H1 (cell line): ENCODE results near the gene RGPD3. TPM values are rescaled to one million over a fixed set of nuclear protein-coding genes. Genes with fewer than 3 reads are reported as not detected.

Experiments
- CTCF ChIA-PET: fragments of 300-600 bp; sonication (Branson Sonifier 250); formaldehyde crosslinking; loops from one replicate; lab custom pipeline; 2021; ENCODE audit not compliant: partially characterized antibody; lab: Charles Lee
- POLR2A ChIA-PET: fragments of 300-600 bp; sonication (Branson Sonifier 250); formaldehyde crosslinking; loops from one replicate; lab custom pipeline; 2021; ENCODE audit warnings: inconsistent platforms; ENCODE audit not compliant: partially characterized antibody; lab: Charles Lee
- DNase-seq, 2 experiments: peaks; one replicate each; pipeline versions ENCODE4 v3.0.0 to v3.0.0-alpha.2; 2010 to 2022; ENCODE audit warnings: low spot score in 2 of 2, low read depth in 1 of 2, mixed read lengths in 1 of 2
- FAIRE-seq: peaks from 2 replicates; lab custom pipeline; 2011; peaks lifted over from hg19 to GRCh38; lab: Jason Lieb, UNC
- H2AFZ ChIP-seq: 2 replicates; pipeline ENCODE4 v1.8.1; 2012; ENCODE audit warnings: low read length, inconsistent platforms
- H2AK5ac ChIP-seq: 2 replicates; pipeline ENCODE4 v1.6.1; 2013; ENCODE audit warnings: low read depth, low read length
- H2BK120ac ChIP-seq: replicated peaks from 2 replicates; pipeline ENCODE3; 2013; ENCODE audit warnings: low read depth, low read length, inconsistent platforms
- H2BK12ac ChIP-seq: 2 replicates; pipeline ENCODE4 v1.6.1; 2013; ENCODE audit warnings: low read depth, low read length
- H2BK15ac ChIP-seq: 2 replicates; pipeline ENCODE4 v1.6.1; 2013; ENCODE audit warnings: low read length
- H2BK20ac ChIP-seq: 2 replicates; pipeline ENCODE4 v1.6.1; 2013; ENCODE audit warnings: low read length
- H2BK5ac ChIP-seq: 2 replicates; pipeline ENCODE4 v1.6.1; 2013; ENCODE audit warnings: low read depth, low read length
- H3K14ac ChIP-seq: 2 replicates; pipeline ENCODE4 v1.6.1; 2013; ENCODE audit warnings: inconsistent platforms; ENCODE audit not compliant: insufficient read length
- H3K18ac ChIP-seq: 2 replicates; pipeline ENCODE4 v1.6.1; 2013; ENCODE audit warnings: low read length; ENCODE audit errors: extremely low read depth
- H3K23ac ChIP-seq: 2 replicates; pipeline ENCODE4 v1.6.1; 2013; ENCODE audit warnings: inconsistent platforms; ENCODE audit not compliant: insufficient read length
- H3K23me2 ChIP-seq: 2 replicates; pipeline ENCODE4 v1.6.1; 2013; ENCODE audit warnings: low read depth, low read length
- H3K27ac ChIP-seq: 2 replicates; pipeline ENCODE4 v1.6.1; 2011; ENCODE audit warnings: low read depth, low read length, inconsistent platforms
- H3K27me3 ChIP-seq, 4 experiments: replicated peaks in 1 of 4; 1 replicate in 1 of 4; 2 replicates in 3 of 4; pipeline versions ENCODE4 v1.6.1 to v1.8.1; 2011 to 2013; ENCODE audit warnings: low read length in 3 of 4, mild to moderate bottlenecking in 3 of 4, inconsistent platforms in 2 of 4, mixed read lengths in 2 of 4, moderate library complexity in 1 of 4; ENCODE audit not compliant: control insufficient read depth in 3 of 4, insufficient read depth in 3 of 4; ENCODE audit errors: extremely low read depth in 1 of 4
- H3K36me3 ChIP-seq, 4 experiments: 2 replicates each; pipeline versions ENCODE4 v1.6.1 to v1.8.1; 2011 to 2013; ENCODE audit warnings: mild to moderate bottlenecking in 4 of 4, low read length in 3 of 4, moderate library complexity in 2 of 4, control low read depth in 1 of 4, inconsistent platforms in 1 of 4; ENCODE audit not compliant: insufficient read depth in 4 of 4, control insufficient read depth in 2 of 4
- H3K4ac ChIP-seq: replicated peaks from 2 replicates; pipeline ENCODE3; 2013; ENCODE audit warnings: low read length, low read depth, mixed read lengths, inconsistent platforms; ENCODE audit not compliant: insufficient read length
- H3K4me1 ChIP-seq, 4 experiments: replicated peaks in 1 of 4; 1 replicate in 1 of 4; 2 replicates in 3 of 4; pipeline versions ENCODE4 v1.6.1 to v1.8.1; 2011 to 2013; ENCODE audit warnings: low read length in 3 of 4, inconsistent platforms in 2 of 4, mixed read lengths in 1 of 4; ENCODE audit not compliant: insufficient read depth in 4 of 4, control insufficient read depth in 3 of 4
- H3K4me2 ChIP-seq, 2 experiments: 2 replicates each; pipeline versions ENCODE4 v1.6.1 to v1.8.1; 2011 to 2013; ENCODE audit warnings: low read depth in 2 of 2, low read length in 2 of 2, control low read depth in 1 of 2, inconsistent platforms in 1 of 2, mild to moderate bottlenecking in 1 of 2; ENCODE audit not compliant: insufficient read depth in 1 of 2
- H3K4me3 ChIP-seq, 4 experiments: fragments of 200-600, 300-600 bp in 1 of 4; sonication (generic), shearing (Covaris generic), sonication (Bioruptor Twin) in 1 of 4; 2 replicates each; pipeline versions ENCODE4 v1.5.1 to v1.8.1; 2011 to 2016; ENCODE audit warnings: low read length in 4 of 4, low read depth in 3 of 4, control low read depth in 2 of 4, inconsistent platforms in 2 of 4, mild to moderate bottlenecking in 2 of 4, mixed read lengths in 1 of 4, moderate library complexity in 1 of 4; ENCODE audit not compliant: insufficient read depth in 2 of 4; ENCODE audit errors: extremely low read depth in 1 of 4
- H3K56ac ChIP-seq: replicated peaks from 2 replicates; pipeline ENCODE3; 2013; ENCODE audit warnings: low read depth, mild to moderate bottlenecking, mixed read lengths, low read length, inconsistent platforms; ENCODE audit not compliant: insufficient read length
- H3K79me1 ChIP-seq: 2 replicates; pipeline ENCODE4 v1.6.1; 2013; ENCODE audit warnings: low read depth, low read length, control low read depth
- H3K79me2 ChIP-seq, 2 experiments: 2 replicates each; pipeline versions ENCODE4 v1.6.1 to v1.8.1; 2012 to 2013; ENCODE audit warnings: low read length in 2 of 2, mild to moderate bottlenecking in 2 of 2, inconsistent platforms in 1 of 2; ENCODE audit not compliant: insufficient read depth in 2 of 2, control insufficient read depth in 1 of 2
- H3K9ac ChIP-seq, 4 experiments: replicated peaks in 1 of 4; 1 replicate in 1 of 4; 2 replicates in 3 of 4; pipeline versions ENCODE4 v1.6.1 to v1.8.1; 2011 to 2013; ENCODE audit warnings: low read depth in 3 of 4, low read length in 3 of 4, control low read depth in 2 of 4, mild to moderate bottlenecking in 2 of 4, moderate library complexity in 2 of 4, inconsistent platforms in 1 of 4; ENCODE audit errors: extremely low read depth in 1 of 4
- H3K9me3 ChIP-seq, 2 experiments: 2 replicates each; pipeline versions ENCODE4 v1.6.1 to v1.8.1; 2012 to 2013; ENCODE audit warnings: mild to moderate bottlenecking in 2 of 2, moderate library complexity in 2 of 2, control low read depth in 1 of 2, inconsistent platforms in 1 of 2, low read depth in 1 of 2, low read length in 1 of 2, mixed read lengths in 1 of 2; ENCODE audit not compliant: insufficient read depth in 2 of 2
- H4K20me1 ChIP-seq, 2 experiments: replicated peaks in 1 of 2; 2 replicates each; pipeline versions ENCODE3 to v1.8.1; 2011 to 2013; ENCODE audit warnings: inconsistent platforms in 2 of 2, low read length in 2 of 2, mild to moderate bottlenecking in 1 of 2; ENCODE audit not compliant: insufficient read depth in 2 of 2, control insufficient read depth in 1 of 2
- H4K5ac ChIP-seq: 2 replicates; pipeline ENCODE4 v1.6.1; 2013; ENCODE audit warnings: low read length, low read depth, mixed read lengths, inconsistent platforms; ENCODE audit not compliant: insufficient read length
- H4K8ac ChIP-seq: 2 replicates; pipeline ENCODE4 v1.8.0; 2013; ENCODE audit warnings: mild to moderate bottlenecking, moderate library complexity, low read length, inconsistent platforms; ENCODE audit not compliant: insufficient read depth; ENCODE audit errors: extremely low read depth
- H4K91ac ChIP-seq: replicated peaks from 2 replicates; pipeline ENCODE3; 2013; ENCODE audit warnings: low read length, mixed read lengths, inconsistent platforms; ENCODE audit not compliant: insufficient read length
- BACH1 ChIP-seq: IDR thresholded peaks from 2 replicates; pipeline ENCODE4 v1.6.1; 2012; ENCODE audit warnings: low read length, improper control_type of control experiment
- BRCA1 ChIP-seq: IDR thresholded peaks from 2 replicates; pipeline ENCODE4 v1.6.1; 2012; ENCODE audit warnings: low read depth, low read length, improper control_type of control experiment
- CEBPB ChIP-seq: IDR thresholded peaks from 2 replicates; pipeline ENCODE4 v1.6.1; 2012; ENCODE audit warnings: low read depth, low read length
- CHD2 ChIP-seq: IDR thresholded peaks from 2 replicates; pipeline ENCODE4 v1.6.1; 2012; ENCODE audit warnings: low read length, improper control_type of control experiment
- CREB1 ChIP-seq: IDR thresholded peaks from 2 replicates; pipeline ENCODE4 v1.6.1; 2012; ENCODE audit warnings: inconsistent platforms
- CTBP2 ChIP-seq: IDR thresholded peaks from 2 replicates; pipeline ENCODE4 v1.7.0; 2011; ENCODE audit warnings: borderline replicate concordance, mild to moderate bottlenecking, moderate library complexity, mixed read lengths, low read length; ENCODE audit not compliant: insufficient read depth, insufficient read length
- EGR1 ChIP-seq: IDR thresholded peaks from 2 replicates; pipeline ENCODE4 v1.6.1; 2011; ENCODE audit warnings: low read depth, low read length, borderline replicate concordance
- FOSL1 ChIP-seq: IDR thresholded peaks from 2 replicates; pipeline ENCODE4 v1.6.1; 2011; ENCODE audit warnings: mild to moderate bottlenecking, low read depth, low read length, moderate library complexity; ENCODE audit not compliant: insufficient read depth
- HDAC6 ChIP-seq: IDR thresholded peaks from one replicate; pipeline ENCODE4 v1.7.1; 2012; ENCODE audit warnings: low read depth, mild to moderate bottlenecking, inconsistent platforms, low read length, moderate library complexity
- KDM4A ChIP-seq: IDR thresholded peaks from one replicate; pipeline ENCODE4 v1.7.1; 2012; ENCODE audit warnings: low read depth, mild to moderate bottlenecking, moderate library complexity, low read length, inconsistent platforms; ENCODE audit not compliant: severe bottlenecking
- SP4 ChIP-seq: IDR thresholded peaks from 2 replicates; pipeline ENCODE4 v1.6.1; 2012; ENCODE audit warnings: low read length, inconsistent platforms
- TEAD4 ChIP-seq: IDR thresholded peaks from 2 replicates; pipeline ENCODE4 v1.6.1; 2012; ENCODE audit warnings: low read depth, low read length, inconsistent platforms, mixed read lengths
- WGBS, 2 experiments: shearing (Covaris generic) in 1 of 2; methylation state at CpG; one replicate each; pipeline versions ENCODE4 v1.1.6 to v1.1.7; 2013 to 2015; ENCODE audit warnings: low lambda C conversion rate in 2 of 2, mixed read lengths in 2 of 2, inconsistent platforms in 1 of 2, low coverage in 1 of 2, missing lambda C conversion rate in 1 of 2; ENCODE audit not compliant: insufficient replicate concordance in 2 of 2, insufficient coverage in 1 of 2, insufficient read length in 1 of 2; ENCODE audit errors: extremely low coverage in 1 of 2, missing lambda C conversion rate in 1 of 2; 5-methylcytosine and 5-hydroxymethylcytosine counted together
- polyA plus RNA-seq, 7 experiments: library from polyadenylated mRNA; depleted of rRNA in 3 of 7; stranded (reverse) in 5 of 7; unstranded in 2 of 7; fragments of >200 nt in 5 of 7; fragments of 200-250 nt in 2 of 7; gene quantifications; 1 replicate in 5 of 7; 2 replicates in 1 of 7; 4 replicates in 1 of 7; pipeline versions ENCODE4 v1.2.1 to v1.2.3, GENCODE V29; 2011 to 2013; ENCODE audit warnings: missing spikeins in 2 of 7, mixed read lengths in 2 of 7
- total RNA-seq: library from RNA; stranded (reverse); fragmentation: NEBNext Ultra II Directional; extraction: Animal tissue kit (Norgen Biotek cat#: 25700); gene quantifications from 2 replicates; pipeline ENCODE4 v1.2.1, GENCODE V29; 2021
- TF ChIP-seq, protein P1 (sequence below): IDR thresholded peaks from 2 replicates; pipeline ENCODE4 v1.6.1; 2012; ENCODE audit warnings: inconsistent platforms

Gene RGPD3
- total and polyA plus RNA-seq, 2 of the 8 experiments (the other 6 are each of a cell fraction or from before 2014, with no cell fraction given): 0.08 to 0.17 TPM

DNA sequence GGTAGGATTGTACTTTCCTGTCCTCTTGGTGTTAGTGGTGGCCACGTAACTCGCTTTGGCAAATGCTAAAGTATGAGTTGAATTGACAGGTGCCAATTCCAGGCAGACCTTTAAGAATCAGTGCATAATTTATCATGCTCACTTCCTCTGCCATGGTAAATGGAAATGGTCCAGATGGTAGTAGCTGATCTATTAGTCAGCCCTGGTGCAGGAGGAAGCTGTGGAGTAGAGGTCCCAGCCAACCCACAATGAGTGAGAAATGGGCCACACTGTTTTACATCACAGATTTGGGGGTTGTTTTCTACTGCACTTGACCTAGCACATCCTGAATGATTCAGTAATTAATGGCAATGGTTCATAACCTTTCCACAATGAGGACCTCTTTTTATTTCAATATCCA lies 104.4 kb downstream of the RGPD3 start:
- H2BK20ac ChIP-seq: no peak overlapping the region
- no peak overlapping the region for H3K9ac ChIP-seq
- H3K27me3 ChIP-seq: no peaks in the 10 kb centered on the region
- no peak overlapping the region for H3K4me2 ChIP-seq
- no peak overlapping the region for H2AK5ac ChIP-seq
- no peak overlapping the region for H2BK120ac ChIP-seq
- H3K9me3 ChIP-seq: no peaks in the 10 kb centered on the region
- H3K14ac ChIP-seq: no peak overlapping the region
- no peak overlapping the region for H3K56ac ChIP-seq
- no peak overlapping the region for H3K18ac ChIP-seq
- H2AFZ ChIP-seq: no peak overlapping the region
- no peak overlapping the region for H3K23ac ChIP-seq
- no peak overlapping the region for H2BK12ac ChIP-seq
- WGBS, 2 experiments: 88% methylated on average over 2 of the region's 2 CpGs; no CpG with 5 or more reads in 1 of the 2 experiments
- H4K5ac ChIP-seq: no peak overlapping the region
- no peak for DNase-seq
- H2BK15ac ChIP-seq: no peak overlapping the region
- no peaks in the 10 kb centered on the region for H3K79me1 ChIP-seq
- H4K91ac ChIP-seq: no peak overlapping the region
- no peaks in the 10 kb centered on the region for H4K20me1 ChIP-seq
- no peak for FAIRE-seq
- no peaks in the 10 kb centered on the region for H3K23me2 ChIP-seq
- H3K79me2 ChIP-seq: no peaks in the 10 kb centered on the region
- ChIA-PET CTCF (no interaction called here), POLR2A (no interaction called here)
- H3K27ac ChIP-seq: no peak overlapping the region
- no peaks in the 10 kb centered on the region for H3K36me3 ChIP-seq
- peaks cover 0 to under 1% (median 0%) of the 10 kb centered on the region in 4 experiments; a peak in 2 of 7 replicates for H3K4me1 ChIP-seq
- no peak overlapping the region for H2BK5ac ChIP-seq
- no peak overlapping the region for H3K4ac ChIP-seq
- H3K4me3 ChIP-seq: no peak overlapping the region
- H4K8ac ChIP-seq: no peak overlapping the region
- TF ChIP-seq KDM4A (no peak), CEBPB (no peak), CHD2 (no peak), HDAC6 (no peak), CTBP2 (no peak), EGR1 (no peak), FOSL1 (no peak), SP4 (no peak), BACH1 (no peak), TEAD4 (no peak), CREB1 (no peak), BRCA1 (no peak)
- TF ChIP-seq, protein P1, sequence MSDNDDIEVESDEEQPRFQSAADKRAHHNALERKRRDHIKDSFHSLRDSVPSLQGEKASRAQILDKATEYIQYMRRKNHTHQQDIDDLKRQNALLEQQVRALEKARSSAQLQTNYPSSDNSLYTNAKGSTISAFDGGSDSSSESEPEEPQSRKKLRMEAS: no peak
